Neuron (in vitro differentiated cells): ENCODE measurements around the gene ARHGAP18.

Experiments
- H2AFZ ChIP-seq: one replicate; pipeline ENCODE4 v1.6.1; 2013; ENCODE audit warnings: low read depth, mild to moderate bottlenecking, inconsistent platforms, low read length, moderate library complexity
- H3K27me3 ChIP-seq: one replicate; pipeline ENCODE4 v1.6.1; 2013; ENCODE audit warnings: low read length; ENCODE audit not compliant: insufficient read depth
- H3K36me3 ChIP-seq: one replicate; pipeline ENCODE4 v1.6.1; 2013; ENCODE audit warnings: low read length; ENCODE audit not compliant: insufficient read depth
- H3K4me1 ChIP-seq: one replicate; pipeline ENCODE4 v1.6.1; 2013; ENCODE audit warnings: low read length; ENCODE audit not compliant: insufficient read depth
- H3K4me3 ChIP-seq: 2 replicates; pipeline ENCODE4 v1.5.1; 2013; ENCODE audit warnings: mild to moderate bottlenecking, low read length, moderate library complexity
- H3K9me3 ChIP-seq: one replicate; pipeline ENCODE4 v1.6.1; 2013; ENCODE audit warnings: low read length

Gene ARHGAP18

DNA sequence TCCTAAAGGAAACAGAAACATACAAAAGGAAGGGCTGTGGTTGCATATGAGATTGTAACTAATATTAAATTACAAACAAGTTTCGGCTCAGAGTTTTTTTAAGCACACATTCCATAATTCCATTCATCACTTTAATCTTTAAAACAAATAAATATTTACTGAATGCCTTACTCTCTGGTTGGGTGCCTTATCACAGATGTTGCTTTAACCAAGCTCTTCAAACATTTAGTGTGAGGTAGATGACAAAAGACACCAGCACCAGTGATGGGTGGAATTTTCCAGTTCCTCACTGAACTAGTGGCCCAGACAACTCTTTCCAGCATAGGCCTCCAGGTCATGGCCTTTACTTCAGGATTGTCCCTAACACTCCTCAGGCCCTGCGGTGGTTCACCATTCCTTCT is 58.7 kb downstream of the ARHGAP18 start:
- no peak overlapping the region for H2AFZ ChIP-seq
- H3K4me1 ChIP-seq: no peaks in the 10 kb centered on the region
- no peaks in the 10 kb centered on the region for H3K9me3 ChIP-seq
- H3K27me3 ChIP-seq: no peaks in the 10 kb centered on the region
- no peak overlapping the region for H3K4me3 ChIP-seq
- H3K36me3 ChIP-seq: no peaks in the 10 kb centered on the region

DNA sequence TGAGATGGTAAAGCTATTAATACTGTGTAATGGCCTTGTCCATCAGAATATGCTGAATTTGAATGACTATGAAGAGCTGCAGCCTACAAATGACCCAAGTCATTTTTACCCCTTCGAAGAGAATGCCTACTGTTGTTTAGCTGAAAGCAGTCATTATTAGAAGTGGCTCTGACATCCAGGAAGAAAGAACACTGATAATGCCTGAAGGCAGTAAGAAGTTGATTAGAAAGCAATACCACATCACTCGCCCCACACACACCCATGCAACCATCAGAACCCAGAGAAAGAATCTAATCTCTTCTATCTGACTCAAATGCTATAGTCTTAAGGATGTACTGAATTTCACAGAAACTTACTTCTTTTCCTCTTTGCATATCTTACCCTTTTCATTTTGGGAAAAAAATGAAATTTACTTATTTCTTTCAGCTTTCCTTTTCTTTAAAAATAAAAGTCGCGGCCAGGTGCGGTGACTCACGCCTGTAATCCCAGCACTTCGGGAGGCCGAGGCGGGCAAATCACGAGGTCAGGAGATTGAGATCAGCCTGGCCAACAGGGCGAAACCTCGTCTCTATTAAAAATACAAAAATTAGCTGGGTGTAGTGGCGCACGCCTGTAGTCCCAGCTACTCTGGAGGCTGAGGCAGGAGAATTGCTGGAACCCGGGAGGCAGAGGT is 61.0 kb downstream of the ARHGAP18 start:
- Histone ChIP-seq H3K27me3 (no peaks in the 10 kb centered on the region), H2AFZ (no peak overlapping the region), H3K4me1 (no peaks in the 10 kb centered on the region), H3K9me3 (no peaks in the 10 kb centered on the region), H3K36me3 (no peaks in the 10 kb centered on the region), H3K4me3 (no peak overlapping the region)

DNA sequence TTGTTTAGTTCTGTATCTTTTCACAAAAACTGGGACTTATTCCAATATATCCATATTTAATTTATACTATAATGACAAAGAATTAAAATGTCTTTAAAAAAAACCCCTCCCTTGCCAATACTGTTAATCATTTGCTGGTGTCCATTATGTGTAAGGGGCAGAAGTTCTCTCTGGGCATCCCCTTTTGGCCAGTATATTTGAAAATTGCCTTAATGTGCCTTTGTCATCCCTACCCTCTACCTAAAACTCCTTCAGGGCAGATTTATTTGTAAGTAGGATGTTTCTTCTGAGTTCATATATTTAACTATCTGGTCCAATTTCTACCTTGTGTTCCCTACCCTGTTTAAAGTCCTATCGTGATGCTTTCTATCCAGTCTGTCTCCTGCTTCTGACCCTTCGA is 62.9 kb downstream of the ARHGAP18 start:
- Histone ChIP-seq H3K4me1 (no peaks in the 10 kb centered on the region), H3K4me3 (no peak overlapping the region), H3K36me3 (no peaks in the 10 kb centered on the region), H3K27me3 (no peaks in the 10 kb centered on the region), H3K9me3 (no peaks in the 10 kb centered on the region), H2AFZ (no peak overlapping the region)

DNA sequence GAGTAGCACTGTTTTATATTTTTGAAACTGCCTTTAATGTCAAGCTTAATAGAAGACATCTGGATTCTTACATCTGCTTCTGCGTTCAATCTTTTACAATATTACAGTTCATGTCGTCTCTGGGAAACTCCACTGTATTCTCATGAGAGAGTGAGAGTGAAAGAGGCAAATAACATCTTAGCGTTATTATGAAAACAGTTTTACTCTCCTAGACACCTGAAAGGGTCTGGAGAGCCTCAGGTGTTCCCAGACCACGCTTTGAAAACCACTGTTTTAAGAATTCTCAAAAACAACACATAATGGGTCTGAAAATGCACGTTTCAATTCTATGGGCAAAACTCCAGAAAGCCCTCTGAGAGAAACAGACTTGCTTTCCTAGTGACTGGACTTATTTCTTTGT is 63.3 kb downstream of the ARHGAP18 start:
- H3K36me3 ChIP-seq: no peaks in the 10 kb centered on the region
- H3K4me1 ChIP-seq: no peaks in the 10 kb centered on the region
- H2AFZ ChIP-seq: no peak overlapping the region
- H3K4me3 ChIP-seq: no peak overlapping the region
- H3K9me3 ChIP-seq: no peaks in the 10 kb centered on the region
- no peaks in the 10 kb centered on the region for H3K27me3 ChIP-seq

DNA sequence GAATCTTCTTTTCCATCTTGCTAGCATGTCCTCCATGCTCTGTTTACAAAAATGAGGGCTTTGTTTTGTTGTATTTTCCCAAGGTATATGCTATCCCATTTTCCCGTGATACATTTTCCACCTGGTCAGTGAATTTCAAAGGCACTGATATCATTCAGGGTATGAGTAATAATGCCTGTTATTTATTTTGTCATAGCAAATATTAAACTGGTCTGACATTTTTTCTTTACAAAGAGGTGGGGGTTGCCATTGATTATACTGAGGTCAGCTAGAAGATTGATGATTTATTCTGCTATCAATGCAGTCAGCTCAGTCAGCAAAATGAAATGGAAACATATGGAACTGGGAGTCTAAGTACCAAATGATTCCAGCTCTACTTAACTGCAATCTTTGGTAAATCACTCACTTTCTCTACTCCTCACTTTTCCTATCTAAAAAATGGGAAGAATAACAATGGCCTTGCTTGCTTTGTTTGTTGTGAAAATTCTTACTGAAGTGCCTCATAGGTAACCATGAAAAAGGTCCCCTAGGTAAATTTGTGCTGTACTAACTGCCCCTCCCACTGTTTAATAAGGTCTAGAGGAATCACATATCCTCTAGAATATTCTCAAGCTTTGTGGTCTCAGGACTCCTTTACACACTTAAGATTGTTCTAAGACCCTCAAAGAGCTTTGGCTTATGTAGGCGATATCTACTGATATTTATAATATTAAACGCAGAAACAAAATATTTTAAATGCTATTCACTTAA is 64.0 kb downstream of the ARHGAP18 start:
- H3K27me3 ChIP-seq: no peaks in the 10 kb centered on the region
- H3K9me3 ChIP-seq: no peaks in the 10 kb centered on the region
- H2AFZ ChIP-seq: no peak overlapping the region
- no peaks in the 10 kb centered on the region for H3K36me3 ChIP-seq
- H3K4me3 ChIP-seq: no peak overlapping the region
- no peaks in the 10 kb centered on the region for H3K4me1 ChIP-seq

DNA sequence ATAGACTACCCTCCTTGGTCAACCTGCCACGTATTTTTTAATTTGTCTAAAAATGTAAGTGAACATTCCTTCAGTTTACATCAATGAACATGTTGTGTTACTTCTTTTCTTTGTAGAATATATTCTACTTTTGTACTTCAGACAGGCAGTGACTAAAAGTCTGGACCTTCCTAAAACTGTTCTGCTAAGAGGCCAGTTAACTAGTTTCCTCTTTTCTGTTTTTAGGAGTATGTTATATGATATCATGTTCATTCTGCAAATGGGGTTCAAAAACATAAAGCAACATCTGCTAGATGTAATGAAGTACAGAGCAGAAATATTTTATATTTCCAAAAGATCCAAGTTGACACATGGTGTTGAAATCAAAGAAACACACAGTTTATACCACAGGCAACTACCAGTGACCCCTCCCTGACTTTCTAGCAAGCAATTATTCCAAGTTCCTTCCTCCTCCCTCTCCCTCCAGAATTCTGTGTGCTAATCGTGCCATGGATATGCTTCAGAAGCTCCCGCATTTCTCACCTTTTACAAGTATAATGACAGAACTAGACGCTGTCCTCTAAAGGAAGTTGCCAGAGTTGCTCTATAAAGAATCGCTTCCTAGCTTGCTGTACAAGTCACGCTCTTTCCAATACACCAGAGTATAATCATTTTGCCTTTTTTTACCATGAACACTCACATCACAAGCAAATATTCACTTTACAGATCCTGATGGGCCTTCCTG is 64.7 kb downstream of the ARHGAP18 start:
- Histone ChIP-seq H3K9me3 (no peaks in the 10 kb centered on the region), H3K4me3 (no peak overlapping the region), H2AFZ (no peak overlapping the region), H3K27me3 (no peaks in the 10 kb centered on the region), H3K4me1 (no peaks in the 10 kb centered on the region), H3K36me3 (no peaks in the 10 kb centered on the region)

DNA sequence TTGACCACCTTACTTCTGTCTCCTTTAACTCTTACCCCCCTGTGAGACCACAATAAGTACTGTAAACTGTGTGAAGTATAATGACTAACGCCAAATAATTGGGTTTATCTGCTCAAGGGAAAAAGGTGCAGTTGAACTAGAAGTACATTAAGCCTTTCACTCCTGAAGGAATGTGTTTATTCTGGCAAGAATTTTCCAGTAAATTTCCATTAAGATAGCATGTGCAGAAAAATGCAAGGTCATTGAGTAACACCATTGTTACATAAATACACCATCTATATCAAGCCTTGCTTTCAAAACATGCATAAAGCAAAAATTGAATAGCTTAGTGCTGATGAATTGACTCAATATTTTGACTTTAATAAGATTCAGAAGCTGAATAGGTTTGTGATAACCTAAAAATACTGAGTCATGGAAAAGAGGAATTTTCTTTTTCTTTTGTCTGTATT is 65.4 kb downstream of the ARHGAP18 start:
- no peak overlapping the region for H2AFZ ChIP-seq
- no peaks in the 10 kb centered on the region for H3K36me3 ChIP-seq
- no peaks in the 10 kb centered on the region for H3K27me3 ChIP-seq
- no peaks in the 10 kb centered on the region for H3K4me1 ChIP-seq
- no peak overlapping the region for H3K4me3 ChIP-seq
- no peaks in the 10 kb centered on the region for H3K9me3 ChIP-seq

DNA sequence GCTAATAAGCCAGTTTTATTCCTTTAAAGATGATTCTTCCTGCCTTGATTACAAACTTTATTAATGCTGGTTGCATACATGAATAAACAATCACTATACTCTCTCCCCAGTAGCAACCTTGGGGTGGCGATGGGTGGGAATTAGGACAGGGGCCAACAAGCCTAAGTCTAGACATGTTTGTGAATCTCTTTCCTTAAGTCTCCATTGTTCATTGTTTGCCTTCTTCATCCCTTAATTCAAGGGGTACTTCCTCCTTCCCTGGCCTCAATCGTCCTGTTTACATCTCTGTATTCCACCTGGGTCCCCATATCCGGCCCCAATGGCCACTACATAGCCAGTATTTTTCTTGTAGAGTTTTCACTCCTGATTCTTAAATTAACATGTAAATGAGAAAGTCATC is 66.0 kb downstream of the ARHGAP18 start:
- H3K9me3 ChIP-seq: no peaks in the 10 kb centered on the region
- no peaks in the 10 kb centered on the region for H3K36me3 ChIP-seq
- H3K27me3 ChIP-seq: no peaks in the 10 kb centered on the region
- no peak overlapping the region for H3K4me3 ChIP-seq
- H2AFZ ChIP-seq: no peak overlapping the region
- H3K4me1 ChIP-seq: no peaks in the 10 kb centered on the region

DNA sequence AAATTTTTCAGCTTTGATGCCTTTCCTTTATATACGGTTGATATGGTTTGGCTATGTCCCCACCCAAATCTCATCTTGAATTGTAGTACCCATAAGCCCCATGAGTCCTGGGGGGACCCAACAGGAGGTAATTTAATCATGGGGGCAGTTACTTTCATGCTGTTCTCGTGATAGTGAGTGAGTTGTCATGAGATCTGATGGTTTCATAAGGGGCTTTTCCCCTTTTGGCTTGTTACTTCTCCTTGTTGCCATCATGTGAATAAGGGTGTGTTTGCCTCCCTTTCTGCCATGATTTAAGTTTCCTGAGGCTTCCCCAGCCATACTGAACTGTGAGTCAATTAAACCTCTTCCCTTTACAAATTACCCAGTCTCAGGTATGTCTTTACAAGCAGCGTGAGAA is 66.8 kb downstream of the ARHGAP18 start:
- H3K9me3 ChIP-seq: no peaks in the 10 kb centered on the region
- no peak overlapping the region for H3K4me3 ChIP-seq
- no peaks in the 10 kb centered on the region for H3K27me3 ChIP-seq
- no peak overlapping the region for H2AFZ ChIP-seq
- no peaks in the 10 kb centered on the region for H3K4me1 ChIP-seq
- no peaks in the 10 kb centered on the region for H3K36me3 ChIP-seq

DNA sequence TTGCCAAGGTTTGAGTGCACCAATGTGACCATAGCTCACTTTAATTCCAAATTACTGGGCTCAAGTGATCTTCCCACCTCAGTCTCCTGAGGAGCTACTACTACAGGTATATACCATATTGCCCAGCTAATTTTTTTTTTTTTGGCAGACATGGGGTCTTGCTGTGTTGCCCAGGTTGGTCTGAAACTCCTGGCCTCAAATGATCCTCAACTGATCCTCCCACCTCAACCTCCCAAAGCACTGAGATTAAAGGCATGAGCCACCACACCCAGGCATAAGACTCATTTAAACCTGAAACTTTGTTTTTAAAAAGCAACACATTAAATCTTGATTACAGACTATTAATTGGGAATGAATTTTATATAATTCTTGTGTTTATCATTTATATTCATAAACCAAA is 67.7 kb downstream of the ARHGAP18 start:
- Histone ChIP-seq H3K4me1 (no peaks in the 10 kb centered on the region), H3K27me3 (no peaks in the 10 kb centered on the region), H3K4me3 (no peak overlapping the region), H3K9me3 (no peaks in the 10 kb centered on the region), H2AFZ (no peak overlapping the region), H3K36me3 (no peaks in the 10 kb centered on the region)

DNA sequence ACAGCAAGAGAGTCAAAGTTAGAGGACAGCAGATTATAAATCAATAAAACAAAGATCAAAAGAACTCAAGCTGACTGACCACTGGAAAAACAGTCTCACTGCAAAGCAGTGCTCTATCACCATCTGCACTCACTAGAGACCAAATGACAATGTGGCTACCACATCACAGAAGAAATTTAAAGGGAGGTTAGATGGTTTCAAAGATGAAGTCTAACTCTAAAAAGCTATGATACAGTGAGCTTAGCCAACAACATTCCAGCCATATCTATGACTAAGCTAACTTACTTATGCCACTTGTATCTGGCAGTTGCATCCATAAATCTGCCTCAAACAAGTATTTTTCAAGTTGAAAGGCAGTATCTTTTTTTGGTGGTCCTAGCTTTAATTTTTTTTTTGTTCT is 68.6 kb downstream of the ARHGAP18 start:
- no peaks in the 10 kb centered on the region for H3K27me3 ChIP-seq
- no peaks in the 10 kb centered on the region for H3K4me1 ChIP-seq
- no peaks in the 10 kb centered on the region for H3K36me3 ChIP-seq
- H2AFZ ChIP-seq: no peak overlapping the region
- no peaks in the 10 kb centered on the region for H3K9me3 ChIP-seq
- H3K4me3 ChIP-seq: no peak overlapping the region

DNA sequence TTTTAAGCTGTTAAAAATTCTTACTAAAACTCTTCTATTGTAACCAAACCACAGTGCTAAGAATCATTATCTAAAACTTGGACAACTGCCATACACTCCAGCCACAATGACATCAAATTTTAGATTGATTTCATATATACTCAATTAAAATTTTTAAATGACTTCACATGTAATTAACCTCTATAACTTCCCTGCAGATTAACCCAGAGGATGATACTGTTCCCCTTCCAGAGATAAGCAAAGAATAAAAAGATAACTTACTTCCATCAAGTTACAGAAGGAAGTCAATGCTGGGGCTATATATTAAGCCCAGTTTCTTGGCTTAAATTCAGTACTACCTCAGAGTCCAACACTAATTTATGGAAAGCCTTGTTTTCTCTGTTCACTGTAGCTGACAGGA is 71.3 kb downstream of the ARHGAP18 start:
- no peaks in the 10 kb centered on the region for H3K27me3 ChIP-seq
- H3K36me3 ChIP-seq: no peaks in the 10 kb centered on the region
- no peak overlapping the region for H3K4me3 ChIP-seq
- H3K4me1 ChIP-seq: no peaks in the 10 kb centered on the region
- H3K9me3 ChIP-seq: no peaks in the 10 kb centered on the region
- H2AFZ ChIP-seq: peak overlapping the region; percentile 46

DNA sequence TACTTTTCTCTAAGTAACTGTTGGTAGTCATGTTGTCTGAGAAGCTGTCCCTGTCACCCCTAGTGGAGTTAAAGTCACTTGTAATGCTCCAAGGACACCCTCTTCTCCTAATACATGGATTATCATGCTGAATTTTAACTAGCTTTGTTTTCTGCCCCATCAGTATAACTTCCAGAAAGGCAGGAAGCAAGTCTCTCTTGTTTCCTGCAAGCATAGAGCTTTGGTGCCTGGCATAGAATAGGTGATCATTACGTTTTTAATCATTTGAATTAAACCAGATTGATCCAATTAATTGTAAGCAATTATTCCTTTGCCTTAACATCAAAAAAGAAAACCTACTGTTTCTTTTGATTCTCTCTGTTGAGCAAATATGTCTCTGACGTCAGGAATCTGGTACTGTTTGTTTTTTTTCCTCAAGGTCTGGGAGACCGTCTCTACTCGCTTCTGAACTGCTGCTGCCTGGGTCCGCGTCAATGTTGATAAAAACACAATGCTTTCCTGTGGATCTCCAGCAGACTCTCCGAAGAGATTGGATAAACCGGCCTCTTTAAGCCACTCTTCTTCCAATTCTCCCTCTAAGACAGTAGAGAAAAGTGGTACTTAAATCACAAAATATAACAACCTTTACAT is 71.8 kb downstream of the ARHGAP18 start:
- Histone ChIP-seq H2AFZ (peak overlapping the region; percentile 46), H3K4me1 (no peaks in the 10 kb centered on the region), H3K9me3 (no peaks in the 10 kb centered on the region), H3K27me3 (no peaks in the 10 kb centered on the region), H3K4me3 (no peak overlapping the region), H3K36me3 (no peaks in the 10 kb centered on the region)
